ENCODE measurements around the gene FAXDC2.
"Not testable (repeated sequence)": the region's sequence is repeated elsewhere in the genome, so short reads cannot be mapped to it uniquely, and the experiment has no call there.

The FAXDC2 gene

GRCh38 chr5:154830596-154830995, 19.8 kb downstream of the FAXDC2 start:
- DNase-seq (ENCODE audit: low read depth): no peak

- DNase-seq (ENCODE audit: low read depth): no peak
Measured at GRCh38 chr5:154830219-154830595, 20.2 kb downstream of the FAXDC2 start.

GRCh38 chr5:154829589-154830218, 20.7 kb downstream of the FAXDC2 start:
- DNase-seq (ENCODE audit: low read depth): peak; percentile 2

GRCh38 chr5:154829181-154829588, 21.2 kb downstream of the FAXDC2 start:
- no peak for DNase-seq (ENCODE audit: low read depth)

- no peak for DNase-seq (ENCODE audit: low read depth)
Measured at GRCh38 chr5:154824070-154824469, 26.3 kb downstream of the FAXDC2 start.

GRCh38 chr5:154823605-154824004, 26.8 kb downstream of the FAXDC2 start:
- no peak for DNase-seq (ENCODE audit: low read depth)

- not testable (repeated sequence) for DNase-seq (ENCODE audit: low read depth)
Measured at GRCh38 chr5:154822896-154823295, 27.5 kb downstream of the FAXDC2 start.

GRCh38 chr5:154820383-154820782, 30.0 kb downstream of the FAXDC2 start:
- DNase-seq (ENCODE audit: low read depth): no peak

GRCh38 chr5:154819546-154819945, 30.9 kb downstream of the FAXDC2 start:
- no peak for DNase-seq (ENCODE audit: low read depth)

- DNase-seq (ENCODE audit: low read depth): no peak
Measured at GRCh38 chr5:154818471-154819116, 31.8 kb downstream of the FAXDC2 start.

- DNase-seq (ENCODE audit: low read depth): no peak
Measured at GRCh38 chr5:154817815-154818214, 32.6 kb downstream of the FAXDC2 start.

GRCh38 chr5:154816891-154817492, 33.4 kb downstream of the FAXDC2 start:
- no peak for DNase-seq (ENCODE audit: low read depth)

GRCh38 chr5:154815684-154816247, 34.6 kb downstream of the FAXDC2 start:
- DNase-seq (ENCODE audit: low read depth): no peak

GRCh38 chr5:154815025-154815424, 35.4 kb downstream of the FAXDC2 start:
- no peak for DNase-seq (ENCODE audit: low read depth)

GRCh38 chr5:154813736-154814135, 36.7 kb downstream of the FAXDC2 start:
- no peak for DNase-seq (ENCODE audit: low read depth)

- no peak for DNase-seq (ENCODE audit: low read depth)
Measured at GRCh38 chr5:154813158-154813557, 37.2 kb downstream of the FAXDC2 start.

GRCh38 chr5:154811653-154812465, 38.5 kb downstream of the FAXDC2 start:
- DNase-seq (ENCODE audit: low read depth): peak; percentile 33

- no peak for DNase-seq (ENCODE audit: low read depth)
Measured at GRCh38 chr5:154811239-154811638, 39.2 kb downstream of the FAXDC2 start.

- no peak for DNase-seq (ENCODE audit: low read depth)
Measured at GRCh38 chr5:154806176-154806575, 44.2 kb downstream of the FAXDC2 start.

GRCh38 chr5:154802050-154802449, 48.4 kb downstream of the FAXDC2 start:
- no peak for DNase-seq (ENCODE audit: low read depth)

- no peak for DNase-seq (ENCODE audit: low read depth)
Measured at GRCh38 chr5:154801083-154801482, 49.3 kb downstream of the FAXDC2 start.

- DNase-seq (ENCODE audit: low read depth): no peak
Measured at GRCh38 chr5:154800582-154800981, 49.8 kb downstream of the FAXDC2 start.

Data from activated T-helper 9 cell treated with anti-CD3 and anti-CD28 coated beads, Interleukin-2, amount 50 U/mL, for 16 hours (primary cell).